HG02642 (cell line): ENCODE measurements around the gene LTF.
"Not testable (repeated sequence)": the region's sequence is repeated elsewhere in the genome, so short reads cannot be mapped to it uniquely, and the experiment has no call there.

ENCODE experiments used
- ATAC-seq: cut with Tn5 transposase; IDR thresholded peaks from one replicate; pipeline ENCODE4 v1.9.1; 2021; ENCODE audit warnings: mild to moderate bottlenecking; ENCODE audit not compliant: unreplicated experiment, poor library complexity

The LTF gene

GRCh38 chr3:46417841-46418611 lies 46.7 kb downstream of the LTF start:
- no peak for ATAC-seq

DNA sequence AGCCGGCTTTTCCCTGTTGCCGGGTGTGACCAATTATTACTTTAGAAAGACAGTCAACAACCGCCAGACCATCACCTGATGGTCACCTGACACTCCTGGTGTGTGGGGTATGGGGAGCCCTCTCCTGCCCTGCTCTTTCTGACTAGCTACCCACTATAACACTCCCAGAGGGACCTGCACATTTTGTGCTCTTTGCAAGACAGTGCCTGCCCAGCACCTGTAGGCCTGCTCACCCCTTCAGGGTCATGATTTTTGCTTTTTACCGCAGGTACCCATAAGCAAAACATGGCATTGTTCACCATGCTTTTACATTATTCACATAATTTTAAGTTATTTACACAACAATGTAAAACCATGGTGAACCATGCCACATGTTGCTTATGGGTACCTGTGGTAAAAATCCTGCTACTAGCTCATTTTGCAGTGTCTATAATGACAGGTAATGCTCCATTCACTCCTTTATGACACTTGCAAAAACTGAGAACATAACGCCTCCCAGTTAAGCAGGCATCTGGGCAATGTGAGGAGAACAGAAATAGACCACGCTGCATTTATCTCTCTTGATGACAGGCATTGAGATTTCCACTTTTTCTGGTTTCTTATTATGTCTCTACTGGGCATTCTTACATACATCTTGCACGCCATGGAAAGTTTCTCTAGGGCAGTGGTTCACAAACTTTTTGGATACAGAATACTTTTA lies 47.7 kb downstream of the LTF start:
- ATAC-seq = no peak

DNA sequence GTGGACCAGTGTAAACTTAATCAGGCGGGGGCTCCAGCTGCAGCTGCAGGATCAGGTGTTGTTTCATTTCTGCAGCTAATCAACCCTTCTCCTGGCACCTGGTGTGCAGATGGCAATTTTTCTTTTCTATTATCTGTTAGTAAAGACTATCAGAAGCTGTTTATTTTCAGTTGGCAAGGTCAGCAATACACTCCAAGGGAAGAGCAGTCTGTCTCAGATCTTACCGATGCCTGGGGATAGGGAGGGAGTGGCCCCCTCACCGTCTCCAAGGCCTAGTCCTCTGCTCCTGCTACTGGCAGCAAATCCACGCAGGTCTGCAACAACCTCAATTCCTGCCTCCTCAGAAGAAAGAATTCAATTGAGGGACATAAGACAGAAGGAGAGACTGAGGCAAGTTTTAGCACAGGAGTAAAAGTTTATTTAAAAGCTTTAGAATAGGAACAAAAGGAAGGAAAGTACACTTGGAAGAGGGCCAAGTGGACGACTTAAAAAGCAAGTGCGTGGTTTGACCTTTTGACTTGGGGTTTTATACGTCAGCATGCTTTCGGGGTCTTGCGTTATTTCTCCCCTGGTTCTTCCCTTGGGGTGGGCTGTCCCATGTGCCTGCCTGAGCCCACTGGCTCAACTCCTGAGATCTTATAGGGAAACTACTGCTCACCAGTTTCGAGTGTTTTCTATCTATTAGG lies 48.4 kb downstream of the LTF start:
- ATAC-seq = no peak

- no peak for ATAC-seq
Observed at GRCh38 chr3:46414739-46415138, 50.0 kb downstream of the LTF start.

DNA sequence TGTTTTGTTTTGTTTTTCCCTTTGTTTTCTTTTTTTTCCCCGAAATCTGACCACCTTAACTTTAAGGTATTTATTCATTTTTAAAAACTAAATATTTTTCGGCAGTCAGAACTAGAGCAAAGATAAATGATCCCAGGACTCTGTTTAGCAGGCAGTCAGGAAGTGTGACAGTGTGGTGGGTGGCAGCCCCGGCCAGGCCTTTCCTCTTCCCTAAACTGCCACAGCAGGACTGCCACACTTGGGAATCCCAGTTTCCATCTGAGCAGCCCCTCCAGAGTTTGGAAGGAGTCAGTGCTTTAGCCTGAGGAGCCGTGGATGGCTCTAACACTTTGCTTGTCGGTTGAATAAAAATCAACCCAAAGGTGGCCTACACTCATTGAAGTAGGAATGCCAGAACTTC lies 50.8 kb downstream of the LTF start:
- no peak for ATAC-seq

DNA sequence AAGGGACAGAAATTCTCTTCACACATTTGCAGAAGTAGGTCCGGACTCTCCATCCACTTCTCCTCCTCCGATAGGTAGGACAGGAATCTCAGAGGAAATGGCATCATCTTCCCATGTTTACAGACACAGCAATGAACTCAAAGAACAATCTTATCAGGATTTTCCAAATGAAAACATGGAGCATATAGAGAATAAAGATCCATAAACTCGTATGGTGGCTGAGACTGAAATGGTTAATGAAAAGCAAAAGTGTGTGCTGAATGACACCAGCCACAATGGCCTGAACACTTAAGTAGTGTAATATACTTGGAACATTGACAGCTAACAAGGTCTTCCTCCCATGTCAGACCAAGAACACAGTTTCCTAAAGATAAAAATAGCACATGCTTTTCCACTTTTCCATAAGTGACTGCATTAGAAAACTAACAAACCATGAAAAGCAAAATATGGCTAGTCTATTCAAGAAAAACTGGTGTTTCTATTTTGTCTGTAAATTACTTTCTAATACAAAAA lies 51.9 kb downstream of the LTF start:
- ATAC-seq = no peak

GRCh38 chr3:46411271-46411670 lies 53.4 kb downstream of the LTF start:
- no peak for ATAC-seq

DNA sequence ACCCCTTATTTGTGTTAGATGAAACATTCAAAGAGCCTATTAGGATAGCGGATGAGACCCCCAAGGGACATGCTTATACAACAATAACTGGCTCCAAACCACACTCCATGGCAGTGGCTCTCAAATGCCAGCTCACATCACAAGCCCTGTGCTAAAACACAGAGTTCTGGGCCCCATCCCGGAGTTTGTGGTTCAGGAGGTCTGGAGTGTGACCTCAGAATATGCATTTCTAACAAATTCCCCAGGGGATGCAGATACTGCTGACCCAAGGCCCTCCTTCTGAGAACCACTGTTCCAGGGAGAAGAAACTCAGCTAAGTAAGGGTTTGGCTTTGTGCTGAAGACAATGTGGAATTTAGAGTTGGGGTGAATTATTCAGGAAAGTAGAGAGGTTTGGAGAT lies 54.0 kb downstream of the LTF start:
- ATAC-seq = no peak

DNA sequence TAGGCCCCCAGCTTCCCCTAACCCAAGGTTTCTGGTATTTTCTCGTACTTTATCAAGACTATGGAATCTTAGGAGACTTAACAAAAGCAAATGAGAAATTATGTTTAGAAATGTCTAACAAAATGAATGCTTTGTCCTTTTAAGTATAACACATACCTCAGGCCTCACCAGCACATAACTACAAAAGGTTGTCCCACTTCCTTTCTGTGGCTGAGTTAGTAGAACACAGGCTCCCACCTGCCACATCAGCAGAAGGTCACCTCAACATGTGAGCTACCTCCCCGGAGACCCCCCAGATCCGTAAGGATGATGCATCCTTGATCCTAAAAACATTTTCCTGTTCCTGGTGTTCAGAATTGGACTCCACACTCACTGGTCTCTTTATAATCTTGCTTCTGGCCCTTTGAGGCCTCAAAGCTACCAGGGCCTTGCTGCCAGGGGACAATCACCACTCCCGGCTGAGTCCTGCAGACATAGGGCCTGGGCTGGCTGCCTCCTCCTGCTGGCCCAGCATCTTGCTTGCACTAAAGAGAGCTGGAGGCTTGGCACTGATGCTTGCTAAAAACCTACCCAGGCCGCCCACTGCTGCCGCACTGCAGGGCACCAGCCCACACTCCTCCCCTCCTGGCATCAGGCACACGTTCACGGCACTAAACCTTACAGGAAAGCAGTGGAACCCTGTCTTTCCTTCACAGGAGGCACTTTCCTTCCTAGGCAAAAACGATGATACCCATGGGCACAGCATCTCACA lies 54.8 kb downstream of the LTF start:
- no peak for ATAC-seq

DNA sequence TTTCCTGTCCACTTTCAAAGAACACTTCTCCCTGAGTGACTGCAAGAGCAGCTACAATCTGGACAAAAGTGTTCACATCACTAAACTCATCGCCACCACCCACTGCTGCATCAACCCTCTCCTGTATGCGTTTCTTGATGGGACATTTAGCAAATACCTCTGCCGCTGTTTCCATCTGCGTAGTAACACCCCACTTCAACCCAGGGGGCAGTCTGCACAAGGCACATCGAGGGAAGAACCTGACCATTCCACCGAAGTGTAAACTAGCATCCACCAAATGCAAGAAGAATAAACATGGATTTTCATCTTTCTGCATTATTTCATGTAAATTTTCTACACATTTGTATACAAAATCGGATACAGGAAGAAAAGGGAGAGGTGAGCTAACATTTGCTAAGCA lies 55.9 kb downstream of the LTF start:
- no peak for ATAC-seq

GRCh38 chr3:46407970-46408369 lies 56.7 kb downstream of the LTF start:
- no peak for ATAC-seq

GRCh38 chr3:46406788-46407611 lies 57.7 kb downstream of the LTF start, which contains the start of the genes CCR5AS and CCRL2:
CCR5AS (minus strand) TSS chr3:46407066.
CCRL2 (plus strand) TSS chr3:46407259; CDS start chr3:46408080, 821 bp downstream.
- no peak for ATAC-seq

DNA sequence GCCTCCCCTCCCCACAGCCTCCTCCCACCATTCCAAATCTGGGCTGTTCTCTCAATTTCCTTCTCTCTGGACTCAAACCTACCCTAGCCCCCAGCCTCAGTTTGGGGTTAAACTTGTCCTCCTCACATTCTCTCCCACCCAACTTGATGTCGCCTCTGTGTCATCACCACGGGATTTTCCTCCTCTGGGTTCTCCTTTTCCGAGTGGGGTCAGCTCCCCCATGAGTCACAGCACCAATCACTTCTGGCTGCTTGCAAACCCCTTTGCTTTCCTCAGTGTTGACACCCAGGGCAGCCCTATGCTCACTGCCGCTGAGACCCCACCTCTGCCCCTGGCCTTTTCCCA lies 58.3 kb downstream of the LTF start:
- ATAC-seq = no peak

DNA sequence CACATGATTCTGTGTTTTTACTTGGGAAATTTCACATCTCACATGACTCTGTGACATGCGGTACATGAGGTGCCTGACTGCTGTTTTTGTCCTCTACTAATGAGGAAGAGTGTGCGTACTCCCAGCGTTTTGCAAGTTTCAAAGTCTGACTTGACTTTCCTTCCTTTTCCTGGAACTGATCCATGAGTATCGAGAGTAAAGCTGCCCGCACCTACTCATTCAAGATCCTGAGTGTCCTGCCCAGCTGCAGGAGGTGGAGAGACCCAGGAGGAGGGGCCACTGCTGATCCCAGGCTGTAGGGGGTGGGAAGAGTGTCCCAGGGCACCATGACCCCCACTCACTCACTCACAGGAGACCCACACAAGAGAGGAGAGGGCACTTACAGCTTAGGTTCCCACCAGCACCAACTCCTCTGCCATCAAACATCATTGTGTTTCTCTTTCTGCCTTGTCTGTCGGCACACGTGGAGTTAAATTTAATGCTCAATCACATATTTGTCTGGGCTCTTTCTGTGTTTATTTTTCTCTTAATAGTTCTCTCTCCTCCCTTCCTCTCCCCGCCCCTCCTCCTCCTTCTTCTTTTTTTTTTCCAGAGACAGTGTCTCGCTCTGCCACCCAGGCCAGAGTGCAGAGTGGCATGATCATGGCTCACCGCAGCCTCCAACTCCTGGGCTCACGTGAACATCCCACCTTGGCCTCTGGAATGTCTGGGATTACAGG lies 59.2 kb downstream of the LTF start:
- no peak for ATAC-seq

- ATAC-seq = not testable (repeated sequence)
Observed at GRCh38 chr3:46402902-46403301, 61.8 kb downstream of the LTF start.

DNA sequence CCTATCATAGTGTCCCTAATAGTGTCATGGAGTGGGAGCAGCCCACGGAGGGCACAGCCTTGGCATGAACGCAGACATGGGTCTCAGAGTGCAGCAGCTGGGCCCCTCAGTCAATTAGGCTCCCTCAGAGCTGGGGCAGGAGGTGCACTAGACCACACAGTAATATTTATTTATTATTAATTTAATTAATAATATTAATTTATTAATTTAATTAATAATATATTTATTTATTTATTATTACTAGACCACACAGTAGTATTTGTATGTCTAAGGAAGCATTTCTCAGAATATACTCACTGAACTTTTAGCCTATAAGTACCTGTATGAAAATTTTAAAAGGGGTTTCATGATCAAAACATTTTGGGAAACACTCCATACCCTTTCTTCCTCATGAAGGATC lies 63.1 kb downstream of the LTF start:
- no peak for ATAC-seq

DNA sequence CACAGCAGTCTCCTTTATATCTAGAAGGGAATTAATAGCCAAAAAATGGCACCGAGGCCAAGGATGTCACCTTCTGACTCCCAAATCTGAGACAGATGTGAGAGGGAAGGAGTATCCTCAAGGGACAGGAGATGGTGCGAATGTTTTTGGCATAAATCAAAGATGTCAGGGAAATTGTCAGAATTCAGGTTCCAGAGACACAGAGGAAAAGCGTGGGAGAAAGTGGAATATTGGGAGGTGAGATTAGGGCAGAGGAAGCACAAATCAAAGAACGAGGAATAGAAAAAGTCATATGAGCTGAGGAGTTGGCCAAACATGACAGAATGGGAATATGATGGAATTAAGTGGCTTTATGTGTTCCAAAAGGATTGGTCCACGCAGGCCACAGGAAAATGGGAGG lies 63.9 kb downstream of the LTF start:
- ATAC-seq = no peak

GRCh38 chr3:46400000-46400734 lies 64.5 kb downstream of the LTF start:
- ATAC-seq = no peak
